ENCODE measurements around the gene TTBK2. TPM values are rescaled to one million over a fixed set of nuclear protein-coding genes. Genes with fewer than 3 reads are reported as not detected.

TTBK2 gene
- total and polyA plus RNA-seq, 10 of the 15 experiments (the other 5 are each of a cell fraction or from before 2014, with no cell fraction given) = 0.66 to 9.1 (median 3.7) TPM

DNA sequence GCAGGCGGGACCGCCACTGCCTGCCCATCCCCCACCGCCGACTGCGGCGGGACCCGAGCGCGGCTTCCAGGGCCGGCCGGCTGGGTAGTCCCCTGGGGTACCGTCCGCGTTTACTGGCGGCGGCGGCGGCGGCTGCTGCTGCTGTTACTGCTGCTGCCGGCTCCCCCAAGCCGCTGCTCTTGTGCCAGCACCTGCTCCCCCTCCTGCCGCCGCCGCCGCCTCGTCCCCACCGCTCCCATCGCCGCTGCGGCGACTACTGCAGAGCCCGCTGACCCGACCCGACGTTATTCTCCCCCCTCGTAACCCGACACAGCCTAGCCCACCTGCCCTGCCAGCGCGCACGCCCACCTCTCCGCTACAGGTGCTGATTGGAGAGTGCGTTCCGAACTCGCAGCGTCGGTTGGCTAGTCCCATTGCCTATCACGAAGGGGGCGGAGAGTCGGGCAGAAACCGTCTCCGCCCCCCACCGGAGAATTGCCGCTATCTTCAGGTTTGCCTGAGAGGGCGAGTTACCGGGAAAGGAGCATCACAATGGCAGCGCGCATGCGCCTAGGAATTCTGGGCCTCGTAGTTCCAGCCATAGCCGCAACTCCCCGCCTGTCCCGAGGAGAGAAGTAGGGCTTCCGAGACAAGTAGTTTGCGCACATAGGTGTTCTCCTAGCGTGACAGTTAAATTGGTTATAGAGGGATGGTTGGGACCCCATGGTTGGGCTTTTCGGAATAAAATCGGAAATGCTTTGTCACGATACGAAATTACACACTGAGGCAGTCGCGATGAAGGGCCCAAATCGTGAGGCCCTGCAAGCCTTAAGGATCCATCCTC is at the start of gene TTBK2 (continued):
- TF ChIP-seq PBX3 (IDR thresholded peaks at IDR 0.05; ENCODE audit: insufficient replicate concordance, low read depth, low read length) = peak; percentile 99
- TF ChIP-seq E2F4 (IDR thresholded peaks at IDR 0.05; ENCODE audit: low read depth, low read length) = peak; percentile 40; the same call in 1 of the 2 replicates
- TF ChIP-seq MLLT1 (IDR thresholded peaks at IDR 0.05) = no peak
- TF ChIP-seq POLR2AphosphoS5 (IDR thresholded peaks at IDR 0.05; ENCODE audit: low read length) = peak; percentile 52; the same call in 1 of the 2 replicates
- TF ChIP-seq CEBPZ (IDR thresholded peaks at IDR 0.05; ENCODE audit: low read depth, low read length) = peak; percentile 18; the same call in 1 of the 2 replicates
- peak; percentile 61; the same call in 1 of the 2 replicates for TF ChIP-seq TCF12 (IDR thresholded peaks at IDR 0.05; ENCODE audit: low read depth, low read length)
- TF ChIP-seq LARP7 (IDR thresholded peaks at IDR 0.05) = peak; percentile 78
- TF ChIP-seq E2F8 (IDR thresholded peaks at IDR 0.05; ENCODE audit: low read depth, partially characterized antibody) = no peak
- TF ChIP-seq SREBF2 (IDR thresholded peaks at IDR 0.05; ENCODE audit: low read length) = no peak
- 0 out of 2 replicates have a peak, but pooled peaks have one; percentile 47 for TF ChIP-seq STAT1 (conservative IDR thresholded peaks at IDR 0.05)
- no peak for TF ChIP-seq ETV6 (conservative IDR thresholded peaks at IDR 0.05 in 1 of 2, IDR thresholded peaks at IDR 0.05 in 1 of 2; ENCODE audit: borderline replicate concordance in 1 of 2, low read depth in 1 of 2)
- TF ChIP-seq NBN (IDR thresholded peaks at IDR 0.05) = peak; percentile 46; the same call in 1 of the 2 replicates
- TF ChIP-seq IRF4 (IDR thresholded peaks at IDR 0.05; ENCODE audit: low read depth, low read length) = no peak
- no peak for TF ChIP-seq JUND (IDR thresholded peaks at IDR 0.05; ENCODE audit: low read depth, low read length)
- 0 out of 2 replicates have a peak, but pooled peaks have one; percentile 61 for TF ChIP-seq TARDBP (IDR thresholded peaks at IDR 0.05; ENCODE audit: borderline replicate concordance)
- TF ChIP-seq POLR2A (IDR thresholded peaks at IDR 0.05; ENCODE audit: low read depth, low read length) = peak; percentile 87
- TF ChIP-seq WRNIP1 (IDR thresholded peaks at IDR 0.05; ENCODE audit: borderline replicate concordance, low read depth, low read length) = no peak
- TF ChIP-seq SIX5 (IDR thresholded peaks at IDR 0.05; ENCODE audit: low read depth, low read length, severe bottlenecking) = peak; percentile 78
- peak; percentile 84; the same call in 1 of the 2 replicates for TF ChIP-seq CREB1 (IDR thresholded peaks at IDR 0.05; ENCODE audit: low read depth)
